ENCODE measurements around the gene PIGN.

The PIGN gene

GRCh38 chr18:61995618-61996017 is 191.2 kb downstream of the PIGN start:
- TF ChIP-seq, protein P1, sequence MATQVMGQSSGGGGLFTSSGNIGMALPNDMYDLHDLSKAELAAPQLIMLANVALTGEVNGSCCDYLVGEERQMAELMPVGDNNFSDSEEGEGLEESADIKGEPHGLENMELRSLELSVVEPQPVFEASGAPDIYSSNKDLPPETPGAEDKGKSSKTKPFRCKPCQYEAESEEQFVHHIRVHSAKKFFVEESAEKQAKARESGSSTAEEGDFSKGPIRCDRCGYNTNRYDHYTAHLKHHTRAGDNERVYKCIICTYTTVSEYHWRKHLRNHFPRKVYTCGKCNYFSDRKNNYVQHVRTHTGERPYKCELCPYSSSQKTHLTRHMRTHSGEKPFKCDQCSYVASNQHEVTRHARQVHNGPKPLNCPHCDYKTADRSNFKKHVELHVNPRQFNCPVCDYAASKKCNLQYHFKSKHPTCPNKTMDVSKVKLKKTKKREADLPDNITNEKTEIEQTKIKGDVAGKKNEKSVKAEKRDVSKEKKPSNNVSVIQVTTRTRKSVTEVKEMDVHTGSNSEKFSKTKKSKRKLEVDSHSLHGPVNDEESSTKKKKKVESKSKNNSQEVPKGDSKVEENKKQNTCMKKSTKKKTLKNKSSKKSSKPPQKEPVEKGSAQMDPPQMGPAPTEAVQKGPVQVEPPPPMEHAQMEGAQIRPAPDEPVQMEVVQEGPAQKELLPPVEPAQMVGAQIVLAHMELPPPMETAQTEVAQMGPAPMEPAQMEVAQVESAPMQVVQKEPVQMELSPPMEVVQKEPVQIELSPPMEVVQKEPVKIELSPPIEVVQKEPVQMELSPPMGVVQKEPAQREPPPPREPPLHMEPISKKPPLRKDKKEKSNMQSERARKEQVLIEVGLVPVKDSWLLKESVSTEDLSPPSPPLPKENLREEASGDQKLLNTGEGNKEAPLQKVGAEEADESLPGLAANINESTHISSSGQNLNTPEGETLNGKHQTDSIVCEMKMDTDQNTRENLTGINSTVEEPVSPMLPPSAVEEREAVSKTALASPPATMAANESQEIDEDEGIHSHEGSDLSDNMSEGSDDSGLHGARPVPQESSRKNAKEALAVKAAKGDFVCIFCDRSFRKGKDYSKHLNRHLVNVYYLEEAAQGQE (IDR thresholded peaks at IDR 0.05; ENCODE audit: insufficient read depth in 1 of 2, low read depth in 2 of 2, low read length in 2 of 2): no peak
- TF ChIP-seq SIN3A (IDR thresholded peaks at IDR 0.05; ENCODE audit: borderline replicate concordance, insufficient read depth, low read length): no peak
- TF ChIP-seq POLR2AphosphoS5 (IDR thresholded peaks at IDR 0.05; ENCODE audit: low read depth, low read length): no peak
- no peak for TF ChIP-seq TAF1 (IDR thresholded peaks at IDR 0.05; ENCODE audit: borderline replicate concordance, insufficient read depth, low read length)

DNA sequence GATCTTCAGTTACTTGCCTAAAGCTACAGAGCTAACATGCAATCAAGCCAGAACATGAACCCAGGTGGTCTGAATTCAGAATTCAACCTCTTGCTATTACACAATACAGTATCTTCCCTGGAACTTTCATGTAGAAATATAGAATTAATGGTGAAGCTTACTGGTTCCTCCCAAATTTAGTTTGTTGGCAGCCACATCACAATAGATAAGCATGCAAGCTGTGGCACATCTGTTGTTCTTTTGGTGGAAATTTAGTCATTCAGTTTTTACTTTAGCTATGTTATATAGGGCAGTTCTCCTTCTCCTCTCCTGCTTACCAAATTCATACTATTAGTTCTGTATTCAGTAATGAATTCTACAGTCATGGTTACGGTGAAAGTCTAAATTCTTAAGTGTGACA is 193.0 kb downstream of the PIGN start:
- TF ChIP-seq POLR2AphosphoS5 (IDR thresholded peaks at IDR 0.05; ENCODE audit: low read depth, low read length) (no peak), FOXP2 (optimal IDR thresholded peaks at IDR 0.05; ENCODE audit: borderline replicate concordance, extremely low read depth, extremely low read length, insufficient read depth) (no peak), SIN3A (IDR thresholded peaks at IDR 0.05; ENCODE audit: borderline replicate concordance, insufficient read depth, low read length) (no peak), TAF1 (IDR thresholded peaks at IDR 0.05; ENCODE audit: borderline replicate concordance, insufficient read depth, low read length) (no peak)
- TF ChIP-seq, protein P1 (IDR thresholded peaks at IDR 0.05; ENCODE audit: insufficient read depth in 1 of 2, low read depth in 2 of 2, low read length in 2 of 2): no peak

DNA sequence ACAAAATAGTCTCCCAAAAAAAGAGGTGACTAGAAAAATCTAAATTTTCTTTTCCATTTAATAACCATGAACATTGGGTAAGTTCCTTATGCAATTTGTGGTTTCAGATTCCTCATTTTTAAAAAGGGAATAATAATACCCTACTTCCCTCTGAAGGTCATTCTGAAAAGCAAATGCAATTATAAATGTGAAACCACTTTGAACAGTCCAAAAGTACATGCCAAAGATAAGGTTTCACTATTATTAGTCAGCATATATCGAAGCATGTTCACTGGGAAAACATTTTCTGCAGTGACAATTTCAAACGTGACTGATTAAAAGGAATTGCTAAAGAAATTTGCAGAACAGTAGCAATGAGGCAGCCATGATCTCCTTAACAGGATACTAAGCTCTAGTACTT is 193.9 kb downstream of the PIGN start:
- TF ChIP-seq, protein P1 (IDR thresholded peaks at IDR 0.05; ENCODE audit: insufficient read depth in 1 of 2, low read depth in 2 of 2, low read length in 2 of 2): no peak
- TF ChIP-seq POLR2AphosphoS5 (IDR thresholded peaks at IDR 0.05; ENCODE audit: low read depth, low read length) (no peak), FOXP2 (optimal IDR thresholded peaks at IDR 0.05; ENCODE audit: borderline replicate concordance, extremely low read depth, extremely low read length, insufficient read depth) (no peak)

DNA sequence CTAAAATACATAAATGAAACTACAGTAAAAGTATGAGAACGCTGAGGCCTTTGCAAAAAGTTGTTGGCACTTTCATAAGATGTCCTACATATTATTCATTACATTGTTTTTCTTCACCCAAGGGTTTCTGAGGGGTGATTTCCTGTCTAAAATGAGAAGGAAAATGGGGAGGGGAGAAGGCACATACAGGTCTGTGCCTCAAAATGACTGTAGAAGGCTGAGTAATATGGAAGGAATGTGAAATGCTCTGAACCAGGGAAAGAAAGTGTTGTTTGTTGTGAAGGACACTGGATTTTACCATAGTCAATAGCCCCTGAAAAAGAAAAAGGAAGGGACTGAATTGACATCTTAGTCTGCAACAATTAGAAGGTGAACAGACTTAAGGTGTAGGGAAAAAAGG is 194.6 kb downstream of the PIGN start:
- no peak for TF ChIP-seq SIN3A (IDR thresholded peaks at IDR 0.05; ENCODE audit: borderline replicate concordance, insufficient read depth, low read length)
- TF ChIP-seq, protein P1 (IDR thresholded peaks at IDR 0.05; ENCODE audit: insufficient read depth in 1 of 2, low read depth in 2 of 2, low read length in 2 of 2): no peak

DNA sequence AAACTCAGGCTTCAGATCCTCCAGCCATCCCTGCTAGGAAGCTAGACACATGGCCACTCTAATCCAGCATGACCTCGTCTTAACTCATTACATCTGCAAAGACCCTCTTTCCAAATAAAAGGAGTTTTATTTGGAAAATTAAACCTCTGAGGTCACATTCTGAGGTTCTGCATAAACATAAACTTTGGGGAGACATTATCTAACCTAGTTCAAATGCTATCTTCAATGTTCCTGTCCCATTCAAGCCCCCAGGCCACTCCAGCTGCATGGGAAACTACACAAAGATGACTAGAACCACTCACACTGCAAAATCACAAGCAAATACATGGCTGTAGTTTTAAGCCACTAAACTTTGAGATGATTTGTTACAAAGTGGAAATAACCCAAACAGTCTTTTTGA is 195.0 kb downstream of the PIGN start:
- TF ChIP-seq TAF1 (IDR thresholded peaks at IDR 0.05; ENCODE audit: borderline replicate concordance, insufficient read depth, low read length) (no peak), FOXP2 (optimal IDR thresholded peaks at IDR 0.05; ENCODE audit: borderline replicate concordance, extremely low read depth, extremely low read length, insufficient read depth) (no peak), SIN3A (IDR thresholded peaks at IDR 0.05; ENCODE audit: borderline replicate concordance, insufficient read depth, low read length) (no peak), POLR2AphosphoS5 (IDR thresholded peaks at IDR 0.05; ENCODE audit: low read depth, low read length) (no peak)
- TF ChIP-seq, protein P1 (IDR thresholded peaks at IDR 0.05; ENCODE audit: insufficient read depth in 1 of 2, low read depth in 2 of 2, low read length in 2 of 2): no peak

Measured in PFSK-1 (cell line).